Type B pancreatic cell (in vitro differentiated cells): ENCODE measurements around the gene TTLL11. TPM values are rescaled to one million over a fixed set of nuclear protein-coding genes. Genes with fewer than 3 reads are reported as not detected.

Source experiments
- DNase-seq: peaks from one replicate; pipeline ENCODE4 v3.0.0; 2021; ENCODE audit warnings: mixed read lengths; ENCODE audit not compliant: unreplicated experiment; ENCODE audit errors: extremely low spot score
- H3K27ac Mint-ChIP-seq: 2 replicates; pipeline ENCODE4 v1.8.0; 2021; ENCODE audit warnings: mild to moderate bottlenecking, mixed read lengths
- H3K27me3 Mint-ChIP-seq: 2 replicates; pipeline ENCODE4 v1.8.0; 2021; ENCODE audit warnings: mixed read lengths
- H3K36me3 Mint-ChIP-seq: 2 replicates; pipeline ENCODE4 v1.8.0; 2021; ENCODE audit warnings: mixed read lengths
- H3K4me1 Mint-ChIP-seq: one replicate; pipeline ENCODE4 v1.8.0; 2021; ENCODE audit warnings: mixed read lengths; ENCODE audit not compliant: unreplicated experiment
- H3K4me3 Mint-ChIP-seq: 2 replicates; pipeline ENCODE4 v1.8.0; 2021; ENCODE audit warnings: mild to moderate bottlenecking, mixed read lengths
- H3K9me3 Mint-ChIP-seq: 2 replicates; pipeline ENCODE4 v1.8.0; 2021; ENCODE audit warnings: mixed read lengths
- CTCF ChIP-seq: fragments of 200-600 bp; sonication (generic); conservative IDR thresholded peaks from 2 replicates; pipeline ENCODE4 v1.5.0; 2021; ENCODE audit warnings: antibody characterized with exemption, mild to moderate bottlenecking
- total RNA-seq: library from RNA; stranded (reverse); gene quantifications from 2 replicates; pipeline ENCODE4 v1.2.1, GENCODE V29; 2021; ENCODE audit warnings: low replicate concordance

TTLL11 gene
- total RNA-seq, 1 donor from 2014 or later = 8.6 TPM

- Mint-ChIP-seq H3K36me3 (no peaks in the 10 kb centered on the region), H3K4me3 (no peak overlapping the region), H3K9me3 (no peaks in the 10 kb centered on the region), H3K27me3 (no peaks in the 10 kb centered on the region), H3K27ac (peak overlapping the region; percentile 45), H3K4me1 (peaks cover 27% of the 10 kb centered on the region)
- no peak for TF ChIP-seq CTCF
- no peak for DNase-seq
Measured at GRCh38 chr9:121924700-121925099, 168.4 kb downstream of the TTLL11 start.

GRCh38 chr9:121921444-121921843 is 171.7 kb downstream of the TTLL11 start:
- H3K27ac Mint-ChIP-seq = no peak overlapping the region
- no peak overlapping the region for H3K4me3 Mint-ChIP-seq
- TF ChIP-seq CTCF = no peak
- no peaks in the 10 kb centered on the region for H3K27me3 Mint-ChIP-seq
- H3K36me3 Mint-ChIP-seq = no peaks in the 10 kb centered on the region
- no peaks in the 10 kb centered on the region for H3K9me3 Mint-ChIP-seq
- H3K4me1 Mint-ChIP-seq = peaks cover 27% of the 10 kb centered on the region
- no peak for DNase-seq

- H3K27me3 Mint-ChIP-seq = peaks cover 3% of the 10 kb centered on the region
- TF ChIP-seq CTCF = no peak
- H3K9me3 Mint-ChIP-seq = no peaks in the 10 kb centered on the region
- DNase-seq = no peak
- H3K4me1 Mint-ChIP-seq = peaks cover 10% of the 10 kb centered on the region
- peak overlapping the region; percentile 13 for H3K27ac Mint-ChIP-seq
- no peaks in the 10 kb centered on the region for H3K36me3 Mint-ChIP-seq
- H3K4me3 Mint-ChIP-seq = no peak overlapping the region
Measured at GRCh38 chr9:121917375-121918335, 175.5 kb downstream of the TTLL11 start.

DNA sequence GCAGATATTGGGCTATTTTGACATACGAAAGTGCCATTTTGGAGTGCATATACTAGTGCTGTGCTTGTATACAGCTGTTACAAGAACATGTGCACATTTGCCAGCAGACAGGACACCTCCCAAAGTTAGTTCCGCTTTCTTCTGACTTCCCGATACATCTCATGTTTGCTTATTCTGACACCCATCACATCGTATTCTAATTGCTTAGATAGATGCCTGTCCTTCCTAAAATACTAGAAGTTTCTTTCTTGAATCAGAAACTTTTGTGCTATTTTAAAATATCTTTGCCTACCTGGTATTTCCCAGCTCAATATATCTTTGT is 177.8 kb downstream of the TTLL11 start:
- Mint-ChIP-seq H3K27ac (no peak overlapping the region), H3K27me3 (peaks cover 3% of the 10 kb centered on the region), H3K9me3 (no peaks in the 10 kb centered on the region)

GRCh38 chr9:121914604-121915303 is 178.4 kb downstream of the TTLL11 start:
- TF ChIP-seq CTCF = no peak
- Mint-ChIP-seq H3K4me1 (no peaks in the 10 kb centered on the region), H3K27me3 (peaks cover 3% of the 10 kb centered on the region), H3K4me3 (no peak overlapping the region), H3K27ac (no peak overlapping the region), H3K9me3 (no peaks in the 10 kb centered on the region), H3K36me3 (no peaks in the 10 kb centered on the region)
- DNase-seq = no peak

More for the DNA sequence above, 177.8 kb downstream of the TTLL11 start:
- Mint-ChIP-seq H3K36me3 (no peaks in the 10 kb centered on the region), H3K4me1 (no peaks in the 10 kb centered on the region), H3K4me3 (no peak overlapping the region)
- DNase-seq = no peak
- no peak for TF ChIP-seq CTCF
